SK-N-SH (cell line): ENCODE measurements around the gene MYO18B.

Source experiments
- MXI1 ChIP-seq: IDR thresholded peaks from 2 replicates; pipeline ENCODE4 v1.6.1; 2012; ENCODE audit warnings: mild to moderate bottlenecking, low read depth, low read length, improper control_type of control experiment
- USF1 ChIP-seq: IDR thresholded peaks from 2 replicates; pipeline ENCODE4 v1.4.0; 2012; ENCODE audit warnings: low read depth, borderline replicate concordance
- TF ChIP-seq, protein P1 (sequence below): fragments of 200-600 bp; sonication (generic); IDR thresholded peaks from 2 replicates; pipeline ENCODE4 v1.6.1; 2017; ENCODE audit warnings: antibody characterized with exemption, mild to moderate bottlenecking, moderate library complexity
- TF ChIP-seq, protein P2 (sequence below): IDR thresholded peaks from 2 replicates; pipeline ENCODE4 v1.4.0; 2012; ENCODE audit warnings: low read depth, borderline replicate concordance

DNA sequence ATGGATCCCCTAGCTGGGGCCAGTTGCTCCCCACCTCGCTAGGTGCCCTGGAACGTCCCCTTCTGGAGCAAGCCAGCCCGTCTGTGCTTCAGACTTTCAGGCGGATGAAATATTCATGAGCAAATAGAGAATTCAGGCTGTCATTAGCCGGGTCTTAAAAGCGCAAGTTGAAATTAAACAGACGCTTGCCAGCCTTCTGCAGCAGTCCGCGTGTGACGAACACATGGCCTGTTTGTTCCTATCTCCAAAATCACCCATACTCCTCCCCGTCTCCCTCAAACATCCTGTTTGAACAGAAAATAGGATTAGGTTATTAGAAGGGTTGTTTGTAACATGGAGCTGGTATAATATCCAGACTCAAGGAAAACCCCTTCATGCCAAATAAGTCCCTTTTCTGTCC is 38.7 kb downstream of the MYO18B start:
- TF ChIP-seq MXI1 (peak; percentile 94), USF1 (no peak)
- TF ChIP-seq, protein P1, sequence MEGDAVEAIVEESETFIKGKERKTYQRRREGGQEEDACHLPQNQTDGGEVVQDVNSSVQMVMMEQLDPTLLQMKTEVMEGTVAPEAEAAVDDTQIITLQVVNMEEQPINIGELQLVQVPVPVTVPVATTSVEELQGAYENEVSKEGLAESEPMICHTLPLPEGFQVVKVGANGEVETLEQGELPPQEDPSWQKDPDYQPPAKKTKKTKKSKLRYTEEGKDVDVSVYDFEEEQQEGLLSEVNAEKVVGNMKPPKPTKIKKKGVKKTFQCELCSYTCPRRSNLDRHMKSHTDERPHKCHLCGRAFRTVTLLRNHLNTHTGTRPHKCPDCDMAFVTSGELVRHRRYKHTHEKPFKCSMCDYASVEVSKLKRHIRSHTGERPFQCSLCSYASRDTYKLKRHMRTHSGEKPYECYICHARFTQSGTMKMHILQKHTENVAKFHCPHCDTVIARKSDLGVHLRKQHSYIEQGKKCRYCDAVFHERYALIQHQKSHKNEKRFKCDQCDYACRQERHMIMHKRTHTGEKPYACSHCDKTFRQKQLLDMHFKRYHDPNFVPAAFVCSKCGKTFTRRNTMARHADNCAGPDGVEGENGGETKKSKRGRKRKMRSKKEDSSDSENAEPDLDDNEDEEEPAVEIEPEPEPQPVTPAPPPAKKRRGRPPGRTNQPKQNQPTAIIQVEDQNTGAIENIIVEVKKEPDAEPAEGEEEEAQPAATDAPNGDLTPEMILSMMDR, result no peak
- TF ChIP-seq, protein P2, sequence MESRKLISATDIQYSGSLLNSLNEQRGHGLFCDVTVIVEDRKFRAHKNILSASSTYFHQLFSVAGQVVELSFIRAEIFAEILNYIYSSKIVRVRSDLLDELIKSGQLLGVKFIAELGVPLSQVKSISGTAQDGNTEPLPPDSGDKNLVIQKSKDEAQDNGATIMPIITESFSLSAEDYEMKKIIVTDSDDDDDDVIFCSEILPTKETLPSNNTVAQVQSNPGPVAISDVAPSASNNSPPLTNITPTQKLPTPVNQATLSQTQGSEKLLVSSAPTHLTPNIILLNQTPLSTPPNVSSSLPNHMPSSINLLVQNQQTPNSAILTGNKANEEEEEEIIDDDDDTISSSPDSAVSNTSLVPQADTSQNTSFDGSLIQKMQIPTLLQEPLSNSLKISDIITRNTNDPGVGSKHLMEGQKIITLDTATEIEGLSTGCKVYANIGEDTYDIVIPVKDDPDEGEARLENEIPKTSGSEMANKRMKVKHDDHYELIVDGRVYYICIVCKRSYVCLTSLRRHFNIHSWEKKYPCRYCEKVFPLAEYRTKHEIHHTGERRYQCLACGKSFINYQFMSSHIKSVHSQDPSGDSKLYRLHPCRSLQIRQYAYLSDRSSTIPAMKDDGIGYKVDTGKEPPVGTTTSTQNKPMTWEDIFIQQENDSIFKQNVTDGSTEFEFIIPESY, result no peak
